Stomach (tissue), 4 donors: Measurements from ENCODE around the gene CLIC1.

Source experiments
- CTCF ChIP-seq, 7 experiments: fragments of 450-650 bp in 4 of 7; fragments of 200-600 bp in 3 of 7; sonication (generic) in 3 of 7; IDR thresholded peaks; one replicate each; pipeline ENCODE4 v1.5.1; 2016 to 2019; ENCODE audit warnings: antibody characterized with exemption in 7 of 7, control low read depth in 2 of 7, mild to moderate bottlenecking in 1 of 7
- POLR2A ChIP-seq, 4 donors: fragments of 450-650 bp; IDR thresholded peaks; one replicate each; pipeline ENCODE4 v1.6.1; 2016; ENCODE audit warnings: antibody characterized with exemption in 4 of 4, control low read depth in 2 of 4, mild to moderate bottlenecking in 1 of 4, moderate library complexity in 1 of 4
- POLR2AphosphoS5 ChIP-seq, 3 donors: sonication (generic); formaldehyde crosslinking; IDR thresholded peaks; one replicate each; pipeline ENCODE4 v1.6.1; 2016; ENCODE audit warnings: antibody characterized with exemption in 3 of 3

GRCh38 chr6:31750411-31751022 lies 14.2 kb upstream of the CLIC1 start:
- TF ChIP-seq CTCF (IDR thresholded peaks at IDR 0.05) (no peak), POLR2AphosphoS5 (IDR thresholded peaks at IDR 0.05) (no peak), POLR2A (IDR thresholded peaks at IDR 0.05) (no peak)
